ENCODE data around the gene PACC1.
A peak's percentile ranks its signal among the peaks of the same experiment; 100 is the strongest.
"Not testable (repeated sequence)": the region's sequence is repeated elsewhere in the genome, so short reads cannot be mapped to it uniquely, and the experiment has no call there.

The PACC1 gene

GRCh38 chr1:212397171-212397570 lies 17.5 kb downstream of the PACC1 start:
- DNase-seq = no peak

GRCh38 chr1:212396638-212397037 lies 18.0 kb downstream of the PACC1 start:
- no peak for DNase-seq

DNA sequence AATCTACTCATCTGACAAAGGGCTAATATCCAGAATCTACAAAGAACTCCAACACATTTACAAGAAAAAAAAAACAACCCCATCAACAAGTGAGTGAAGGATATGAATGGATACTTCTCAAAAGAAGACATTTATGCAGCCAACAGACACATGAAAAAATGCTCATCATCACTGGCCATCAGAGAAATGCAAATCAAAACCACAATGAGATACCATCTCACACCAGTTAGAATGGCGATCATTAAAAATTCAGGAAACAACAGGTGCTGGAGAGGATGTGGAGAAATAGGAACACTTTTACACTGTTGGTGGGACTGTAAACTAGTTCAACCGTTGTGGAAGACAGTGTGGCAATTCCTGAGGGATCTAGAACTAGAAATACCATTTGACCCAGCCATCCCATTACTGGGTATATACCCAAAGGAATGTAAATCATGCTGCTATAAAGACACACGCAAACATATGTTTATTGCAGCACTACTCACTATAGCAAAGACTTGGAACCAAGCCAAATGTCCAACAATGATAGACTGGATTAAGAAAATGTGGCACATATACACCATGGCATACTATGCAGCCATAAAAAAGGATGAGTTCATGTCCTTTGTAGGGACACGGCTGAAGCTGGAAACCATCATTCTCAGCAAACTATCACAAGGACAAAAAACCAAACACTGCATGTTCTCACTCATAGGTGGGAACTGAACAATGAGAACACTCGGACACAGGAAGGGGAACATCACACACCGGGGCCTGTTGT lies 18.8 kb downstream of the PACC1 start:
- not testable (repeated sequence) for DNase-seq

- no peak for DNase-seq
Measured at GRCh38 chr1:212388985-212389716, 25.5 kb downstream of the PACC1 start.

DNA sequence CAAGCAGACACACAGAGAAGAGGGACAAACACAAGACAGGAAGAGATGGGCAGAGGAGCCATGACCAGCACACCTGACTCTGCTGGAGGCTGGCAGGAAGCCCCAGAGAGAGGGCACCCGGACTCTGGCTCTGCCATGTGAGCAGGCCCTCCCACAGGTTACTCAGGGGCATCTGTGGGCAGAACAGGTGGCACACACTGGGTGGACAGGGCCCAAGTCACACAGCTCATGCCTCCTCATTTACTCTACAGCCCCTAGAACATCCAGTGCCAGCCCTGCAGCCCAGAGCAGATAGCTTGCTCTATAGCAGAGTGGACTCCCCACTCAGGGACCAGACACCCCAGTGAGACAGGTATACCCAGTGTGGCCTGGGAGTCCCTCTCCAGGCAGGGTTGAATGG lies 28.7 kb downstream of the PACC1 start:
- DNase-seq = no peak

DNA sequence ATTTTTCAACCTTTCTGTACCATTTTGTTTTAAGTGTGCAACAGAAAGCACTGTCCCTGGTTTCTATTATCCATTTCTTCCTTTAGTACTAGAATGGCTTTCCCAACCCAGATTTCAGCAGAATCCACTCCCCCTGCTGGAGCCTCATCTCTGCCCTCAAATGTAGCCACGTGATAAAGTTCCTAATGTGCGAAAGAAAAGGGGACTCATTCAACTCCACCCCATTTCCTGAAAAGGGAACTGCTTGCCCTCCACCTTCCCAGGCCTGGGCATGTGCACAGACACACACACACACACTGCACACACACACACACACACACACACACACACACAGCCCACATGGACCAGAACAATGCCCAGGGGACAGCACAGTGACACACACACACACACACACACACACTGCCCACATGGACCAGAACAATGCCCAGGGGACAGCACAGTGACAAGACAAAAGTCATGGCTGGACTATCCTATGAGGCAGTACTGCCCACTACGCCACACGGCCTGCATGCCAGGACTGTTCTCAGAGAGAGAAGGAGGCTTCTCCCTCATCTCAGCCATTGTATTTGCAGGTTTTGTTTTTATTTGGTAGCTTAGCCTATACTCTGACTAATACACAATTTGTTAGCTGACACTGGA lies 33.2 kb downstream of the PACC1 start:
- DNase-seq = no peak

GRCh38 chr1:212379366-212379765 lies 35.3 kb downstream of the PACC1 start:
- no peak for DNase-seq

DNA sequence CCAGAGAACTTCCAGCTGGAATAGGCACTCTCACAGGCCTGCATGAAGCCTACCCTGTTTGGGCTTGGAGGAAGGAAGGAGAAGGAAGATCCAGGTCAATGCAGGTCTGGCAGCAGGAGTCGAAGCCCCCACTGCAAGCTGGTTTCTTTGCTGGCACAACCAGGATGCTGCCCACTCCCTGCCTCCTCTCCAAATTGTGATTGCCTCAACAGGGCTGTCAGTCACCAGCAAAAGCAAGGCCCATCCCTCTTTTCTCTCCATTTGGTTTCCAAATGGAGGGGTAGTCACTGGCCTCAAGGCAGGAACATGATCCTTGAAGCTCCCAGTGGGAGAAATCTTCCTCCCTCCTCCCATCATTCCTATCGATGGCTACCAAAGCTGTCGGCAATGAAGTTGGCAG lies 37.0 kb downstream of the PACC1 start:
- no peak for DNase-seq

- DNase-seq = no peak
Measured at GRCh38 chr1:212375986-212376385, 38.7 kb downstream of the PACC1 start.

- DNase-seq = peak in 12 of 51 donors; percentile 5 to 36 (median 18)
Measured at GRCh38 chr1:212368073-212368484, 46.6 kb downstream of the PACC1 start.

DNA sequence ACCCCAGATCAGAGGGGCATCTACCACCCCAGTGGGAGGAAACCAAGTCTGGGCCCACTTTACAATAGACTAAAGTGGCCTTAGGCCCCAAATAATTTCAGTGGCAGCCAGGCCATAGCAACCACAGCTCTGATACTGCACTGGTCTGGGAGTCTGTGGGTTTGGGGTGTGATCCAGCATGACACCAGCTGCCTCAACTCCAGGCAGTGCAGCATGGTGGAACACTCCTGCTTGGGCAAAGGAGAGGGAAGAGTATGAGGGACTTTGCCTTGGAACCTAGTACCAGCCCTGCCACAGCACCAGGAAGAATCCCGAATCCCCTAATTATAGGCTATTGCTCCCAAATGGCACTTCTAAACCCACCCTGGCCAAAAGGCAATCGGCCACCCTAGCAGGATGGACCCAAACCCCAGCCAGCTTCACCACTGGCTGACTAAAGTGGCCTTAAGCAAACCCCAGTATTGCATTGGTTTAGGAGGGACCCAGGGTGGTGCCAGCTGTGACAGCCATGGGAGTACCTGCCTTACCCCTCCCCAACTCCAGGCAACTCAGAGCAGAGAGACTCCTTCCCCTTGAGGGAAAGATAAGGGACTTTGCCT lies 47.1 kb downstream of the PACC1 start:
- DNase-seq = no peak

GRCh38 chr1:212366901-212367300 lies 47.8 kb downstream of the PACC1 start:
- no peak for DNase-seq

DNA sequence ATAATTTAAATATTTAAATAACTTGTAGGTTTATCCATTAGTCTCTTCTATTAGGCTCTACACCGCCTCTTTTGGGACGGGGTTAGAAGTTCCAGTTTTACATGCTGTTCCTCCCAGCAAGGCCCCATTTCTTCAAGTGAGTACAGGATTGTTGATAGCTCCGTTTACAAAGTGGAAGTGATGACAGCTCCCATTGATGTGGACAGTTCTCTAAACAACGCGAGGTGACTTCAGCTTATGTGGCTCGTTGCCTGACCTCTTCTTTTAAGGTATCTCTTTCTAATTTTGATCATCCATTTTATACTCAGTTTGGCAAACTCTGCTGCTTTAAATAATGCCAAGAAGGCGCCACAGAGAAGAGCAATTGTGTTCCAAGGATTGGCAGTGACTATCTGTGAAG lies 49.7 kb downstream of the PACC1 start:
- DNase-seq = no peak

DNA sequence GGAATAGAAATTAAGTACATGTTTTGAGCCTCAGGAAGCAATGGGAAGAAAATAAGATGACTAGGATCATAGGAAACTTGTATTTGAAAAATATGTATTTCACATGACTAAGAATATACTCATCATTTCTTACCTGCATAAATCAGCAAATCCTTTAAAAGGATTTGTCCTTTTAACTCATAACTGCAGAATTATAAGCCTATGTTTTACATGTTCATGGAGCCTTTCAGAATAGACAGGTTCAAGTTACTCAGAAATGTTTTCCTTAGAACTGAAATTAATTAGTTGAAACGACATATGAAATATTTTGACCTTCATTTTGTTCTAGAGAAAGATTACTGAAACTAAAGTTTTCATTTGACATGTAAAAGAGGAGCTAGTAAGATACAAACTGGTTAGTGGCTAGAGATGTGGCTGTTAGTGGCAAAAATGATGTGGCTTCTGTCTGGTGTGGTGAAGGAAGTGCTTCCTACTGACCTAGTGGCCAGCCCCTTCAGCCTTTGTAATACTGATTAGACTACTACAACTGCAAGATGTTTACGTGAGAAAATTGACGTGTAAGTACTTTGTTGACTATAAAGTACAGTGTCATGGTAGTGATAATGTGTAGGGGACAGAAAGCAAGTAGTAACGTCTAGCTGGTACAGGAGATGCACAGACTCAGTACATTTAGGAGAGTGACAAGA lies 54.7 kb downstream of the PACC1 start:
- DNase-seq = no peak

DNA sequence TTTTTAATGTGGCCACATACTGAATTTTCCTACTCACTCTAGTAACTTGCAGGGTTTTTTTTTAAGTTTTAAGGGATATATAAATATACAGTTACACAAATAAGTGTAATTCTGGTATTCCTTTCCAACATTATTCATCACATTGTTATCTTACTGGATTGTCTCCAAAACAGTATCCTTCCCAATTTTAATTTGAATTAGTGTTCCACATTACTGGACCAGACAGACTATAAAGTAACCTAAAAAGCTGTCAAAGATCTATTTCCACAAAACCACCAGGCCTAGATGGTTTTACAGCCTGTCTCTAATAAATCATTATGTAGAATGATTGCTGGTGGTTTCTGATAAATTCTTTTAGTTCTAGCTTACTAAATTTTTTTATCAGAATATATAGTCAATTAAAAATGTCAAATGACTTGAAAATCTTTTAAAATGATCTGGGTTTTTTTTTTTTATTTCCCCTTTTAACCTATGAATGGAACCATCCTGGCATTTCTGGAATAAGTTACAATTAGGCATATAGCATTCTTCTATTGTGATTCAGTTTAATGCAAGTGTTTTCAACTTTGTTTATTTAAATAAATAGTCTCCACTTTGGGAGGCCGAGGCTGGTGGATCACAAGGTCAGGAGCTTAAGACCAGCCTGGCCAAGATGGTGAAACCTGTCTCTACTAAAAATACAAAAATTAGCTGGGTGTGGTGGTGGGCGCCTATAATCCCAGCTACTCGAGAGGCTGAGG lies 59.3 kb downstream of the PACC1 start:
- DNase-seq = no peak

GRCh38 chr1:212354464-212354863 lies 60.2 kb downstream of the PACC1 start:
- DNase-seq = no peak

GRCh38 chr1:212353181-212353580 lies 61.5 kb downstream of the PACC1 start:
- no peak for DNase-seq

- no peak for DNase-seq
Measured at GRCh38 chr1:212351588-212352362, 62.9 kb downstream of the PACC1 start.

DNA sequence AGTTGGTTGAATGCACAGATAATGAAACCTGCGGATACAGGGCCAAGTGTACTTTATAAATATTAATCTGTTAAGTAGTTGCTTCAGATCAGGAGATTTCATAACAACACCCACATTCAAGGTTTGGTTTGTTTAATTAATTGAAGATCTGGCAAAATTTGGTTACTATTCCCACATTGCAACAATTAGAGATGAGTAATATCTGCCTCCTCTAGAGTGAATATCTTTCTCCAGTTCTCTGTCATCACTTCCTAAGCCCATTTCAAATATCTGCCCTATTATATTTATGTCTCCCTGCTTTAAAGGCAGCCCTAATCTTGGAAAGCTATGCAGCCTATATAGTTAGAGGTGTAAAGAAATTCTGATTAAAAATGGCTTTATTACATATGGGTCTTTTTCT lies 68.1 kb downstream of the PACC1 start:
- DNase-seq = no peak

DNA sequence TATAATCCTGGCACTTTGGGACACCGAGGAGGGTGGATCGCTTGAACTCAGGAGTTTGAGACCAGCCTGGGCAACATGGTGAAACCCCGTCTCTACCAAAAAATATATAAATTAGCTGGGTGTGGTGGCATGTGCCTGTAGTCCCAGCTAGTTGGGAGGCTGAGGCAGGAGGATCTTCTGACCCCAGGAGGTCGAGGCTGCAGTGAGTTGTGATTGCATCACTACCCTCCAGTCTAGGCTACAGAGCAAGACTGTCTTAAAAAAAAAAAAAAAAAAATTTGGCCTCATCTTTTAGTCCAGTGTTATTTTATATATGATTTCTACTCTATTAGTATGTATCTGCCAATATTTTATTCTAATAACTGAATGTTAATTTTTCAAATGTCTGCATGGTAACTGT lies 69.8 kb downstream of the PACC1 start:
- DNase-seq = no peak
